Stimulated activated CD4-positive, alpha-beta T cell treated with anti-CD3 and anti-CD28 coated beads, Interleukin-15, amount 100 ng/mL, for 48 hours (primary cell): ENCODE data around the gene NOVA2.
"Not testable (repeated sequence)": the region's sequence is repeated elsewhere in the genome, so short reads cannot be mapped to it uniquely, and the experiment has no call there.

ENCODE experiments used
- DNase-seq, 2 donors: peaks; one replicate each; pipeline ENCODE4 v3.0.0-alpha.2; 2020; ENCODE audit warnings: low read depth in 2 of 2

NOVA2 gene

DNA sequence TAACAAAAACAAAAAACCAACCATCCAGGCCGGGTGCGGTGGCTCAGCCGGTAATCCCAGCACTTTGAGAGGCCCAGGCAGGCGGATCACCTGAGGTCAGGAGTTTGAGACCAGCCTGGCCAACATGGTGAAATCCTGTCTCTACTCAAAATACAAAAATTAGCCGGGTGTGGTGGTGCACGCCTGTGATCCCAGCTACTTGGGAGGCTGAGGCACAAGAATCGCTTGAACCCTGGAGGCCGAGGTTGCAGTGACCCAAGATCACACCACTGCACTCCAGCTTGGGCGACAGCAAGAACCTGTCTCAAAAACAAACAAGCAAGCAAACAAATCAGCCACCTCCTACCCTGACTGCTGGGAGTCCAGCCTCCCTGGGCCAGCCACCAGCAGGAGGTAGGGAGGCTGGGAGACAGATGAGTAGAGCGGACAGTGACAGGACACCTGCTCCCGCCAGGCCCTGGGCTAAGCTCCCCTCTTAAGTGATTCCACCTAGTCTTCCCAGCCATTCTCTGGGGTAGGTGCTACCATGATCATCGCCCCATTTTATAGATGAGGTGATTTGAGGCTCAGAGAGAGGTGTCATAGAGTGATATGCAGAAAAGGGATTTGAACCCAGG is 77.6 kb downstream of the NOVA2 start:
- DNase-seq: not testable (repeated sequence)

DNA sequence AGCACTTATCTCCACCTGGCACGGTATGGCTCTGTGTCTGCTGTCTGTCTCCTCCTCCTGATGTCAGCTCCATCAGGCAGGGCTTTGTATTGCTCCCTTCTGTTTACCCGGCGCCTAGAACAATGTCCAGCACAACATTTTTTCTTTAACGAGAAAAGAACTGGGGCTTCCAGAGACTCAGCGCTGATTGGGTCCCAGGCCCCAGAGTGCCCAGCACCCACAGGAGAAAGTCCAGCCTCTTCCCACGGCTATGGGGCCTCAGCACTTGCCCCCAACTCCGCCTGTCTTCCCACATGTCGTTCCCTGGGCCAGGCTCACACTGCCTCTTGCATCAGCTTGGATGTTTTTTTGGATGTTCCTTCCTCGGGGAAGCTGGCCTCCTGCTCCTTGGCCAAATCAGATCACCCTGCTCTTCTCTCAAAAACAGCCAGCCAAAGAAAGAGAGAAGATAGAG is 78.1 kb downstream of the NOVA2 start:
- DNase-seq: no peak

DNA sequence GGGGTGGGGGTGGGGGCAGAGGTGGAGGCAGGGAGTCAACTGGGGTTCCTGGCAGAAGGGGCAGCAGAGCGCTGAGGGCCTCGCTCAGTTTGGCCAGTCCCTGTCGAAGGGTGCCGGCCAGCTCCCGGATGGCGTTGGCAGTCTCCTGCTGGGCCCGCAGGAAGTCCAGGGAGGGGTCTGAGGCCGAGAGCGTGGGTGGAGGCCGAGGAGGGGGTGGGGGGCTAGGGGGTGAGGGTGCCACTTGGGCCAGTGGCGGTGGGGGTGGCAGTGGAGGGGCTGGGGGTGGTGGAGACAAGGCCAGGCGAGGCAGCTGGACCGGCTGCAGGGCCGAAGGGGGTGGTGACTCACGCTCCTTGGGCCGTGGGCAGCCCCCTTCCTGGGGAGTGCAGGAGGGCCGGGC is 82.8 kb downstream of the NOVA2 start:
- DNase-seq: no peak

DNA sequence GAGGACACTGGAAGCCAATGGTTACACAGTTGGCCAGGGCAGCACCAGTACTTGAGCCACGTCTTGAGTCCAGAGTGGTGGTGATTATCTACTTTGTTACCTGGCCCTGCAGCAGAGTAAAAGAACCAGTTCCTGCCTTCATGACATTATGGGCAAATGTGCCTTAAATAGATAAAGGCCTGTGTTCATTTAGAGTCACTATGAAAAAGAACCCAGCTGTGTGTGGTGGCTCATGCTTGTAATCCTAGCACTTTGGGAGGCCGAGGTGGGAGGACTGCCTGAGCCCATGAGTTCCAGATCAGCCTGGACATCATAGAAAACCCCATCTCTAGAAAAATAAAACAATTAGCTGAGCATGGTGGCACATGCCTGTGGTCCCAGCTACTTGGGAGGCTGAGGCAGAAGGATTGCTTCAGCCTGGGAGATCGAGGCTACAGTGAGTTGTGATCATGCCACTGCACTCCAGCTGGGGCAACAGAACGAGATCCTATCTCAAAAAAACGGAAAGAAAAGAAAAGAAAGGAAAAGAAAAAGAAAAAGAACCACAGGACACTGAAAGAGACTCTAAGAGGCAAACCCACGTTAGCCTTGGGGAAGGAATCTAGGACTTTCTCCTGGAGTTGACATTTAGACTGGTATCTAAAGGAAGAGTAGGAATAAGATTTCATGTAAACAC is 84.3 kb downstream of the NOVA2 start:
- DNase-seq: no peak

DNA sequence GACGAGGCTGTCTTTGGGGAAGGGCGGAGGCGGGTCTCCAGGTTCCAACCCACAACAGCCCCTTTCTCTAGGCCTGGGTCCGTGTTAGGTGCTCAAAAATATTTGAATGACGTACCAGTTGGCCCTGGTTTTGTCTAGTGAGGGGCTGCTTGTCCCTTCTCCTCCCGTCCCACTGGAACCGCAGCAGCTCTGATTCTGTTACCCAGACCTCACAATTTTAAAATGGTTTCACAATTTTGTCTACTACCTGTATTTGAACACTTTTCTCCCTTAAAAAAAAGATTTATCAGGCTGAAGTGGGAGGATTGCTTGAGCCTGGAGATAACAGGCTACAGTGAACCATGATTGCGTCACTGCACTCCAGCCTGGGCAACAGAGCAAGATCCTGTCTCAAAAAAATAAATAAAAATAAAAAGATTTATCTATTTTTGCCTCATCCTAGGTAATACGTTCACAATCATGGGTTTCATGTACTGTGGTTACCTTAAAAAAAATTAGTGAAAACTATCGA is 86.4 kb downstream of the NOVA2 start:
- DNase-seq: no peak

DNA sequence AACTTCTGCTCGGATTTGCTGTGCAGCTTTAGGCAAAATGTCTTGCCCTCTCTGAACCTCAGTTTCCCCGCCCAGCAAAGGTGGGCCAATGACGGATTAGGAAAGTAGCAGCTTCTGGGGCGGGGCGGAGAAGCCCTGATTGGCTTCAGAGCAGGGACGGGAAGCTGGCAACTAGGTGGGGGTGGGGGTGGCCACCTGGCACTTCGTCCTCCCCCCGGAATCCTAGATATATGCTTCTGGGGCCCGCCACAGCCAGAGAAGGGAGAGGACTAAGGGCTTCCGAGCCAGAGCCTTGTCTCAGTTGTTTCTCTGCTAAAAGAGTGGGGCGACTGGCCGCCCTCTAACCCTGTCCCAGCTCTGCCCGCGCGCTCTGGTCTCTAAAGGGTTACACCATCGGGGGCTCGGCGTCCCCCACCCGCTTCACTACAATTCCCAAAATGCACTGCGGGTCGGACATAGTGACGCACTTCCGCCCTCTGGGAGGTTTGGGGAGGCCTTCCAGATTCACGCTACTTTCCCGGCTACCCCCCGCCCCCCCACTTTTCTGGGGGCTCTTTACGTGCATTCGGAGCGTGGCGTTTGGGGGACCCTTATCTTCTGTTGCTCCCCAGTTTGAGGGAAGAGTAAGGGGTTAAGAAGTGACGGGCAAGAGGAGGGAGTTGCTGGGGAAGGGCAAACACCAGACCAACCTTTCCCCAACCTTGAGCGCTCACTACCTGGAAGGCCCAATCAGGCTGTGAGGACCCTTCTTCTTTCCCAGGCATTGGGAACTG is 87.1 kb downstream of the NOVA2 start:
- DNase-seq: peak; percentile 83 to 85

DNA sequence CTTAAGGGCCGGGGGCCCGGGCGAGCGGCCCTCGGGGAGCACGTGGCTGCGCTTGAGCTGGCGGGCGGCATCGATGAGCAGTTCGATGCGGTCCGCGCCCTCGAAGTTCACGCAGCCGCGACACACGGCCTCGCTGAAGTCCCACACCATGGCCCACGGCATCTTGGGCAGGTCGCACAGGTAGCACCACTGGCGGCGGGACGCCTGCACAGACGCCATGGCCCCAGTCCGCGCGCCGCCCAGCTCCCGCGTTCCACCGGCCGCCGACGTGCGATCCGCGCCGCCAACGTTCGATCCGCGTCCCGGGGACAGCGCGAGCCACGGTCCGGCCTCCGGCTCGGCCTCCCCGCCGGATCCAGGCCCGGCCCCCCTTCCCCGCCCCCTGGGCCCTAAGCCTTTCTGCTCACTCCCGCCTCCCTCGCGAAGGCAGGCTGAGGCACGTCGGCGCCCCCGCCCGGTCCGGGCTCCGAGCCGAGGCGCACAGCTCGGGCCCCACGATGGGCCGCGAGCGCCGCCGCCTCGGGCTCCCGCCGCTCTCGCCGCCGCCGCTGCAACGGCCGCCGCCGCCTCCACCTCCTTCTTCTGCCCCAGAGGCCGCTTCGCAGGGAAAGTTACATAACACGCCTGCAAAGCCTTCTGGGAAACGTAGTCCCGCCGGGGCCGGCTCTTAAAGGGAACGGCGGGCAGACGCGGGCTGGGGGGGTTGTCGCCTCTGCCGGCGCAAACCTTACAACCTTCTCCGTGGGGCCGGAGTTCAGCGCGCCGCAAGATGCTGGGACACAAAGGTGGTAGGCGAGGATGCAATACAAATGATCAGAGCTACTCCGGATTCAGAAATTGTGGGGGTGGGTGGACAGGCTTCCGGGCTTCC is 87.9 kb downstream of the NOVA2 start, which contains the start of gene IRF2BP1:
TSS of gene IRF2BP1 (minus strand) at position 586 of the 871 bp plus-strand sequence. CDS start at position 219, 367 bp downstream.
- DNase-seq: peak; percentile 83 to 85

DNA sequence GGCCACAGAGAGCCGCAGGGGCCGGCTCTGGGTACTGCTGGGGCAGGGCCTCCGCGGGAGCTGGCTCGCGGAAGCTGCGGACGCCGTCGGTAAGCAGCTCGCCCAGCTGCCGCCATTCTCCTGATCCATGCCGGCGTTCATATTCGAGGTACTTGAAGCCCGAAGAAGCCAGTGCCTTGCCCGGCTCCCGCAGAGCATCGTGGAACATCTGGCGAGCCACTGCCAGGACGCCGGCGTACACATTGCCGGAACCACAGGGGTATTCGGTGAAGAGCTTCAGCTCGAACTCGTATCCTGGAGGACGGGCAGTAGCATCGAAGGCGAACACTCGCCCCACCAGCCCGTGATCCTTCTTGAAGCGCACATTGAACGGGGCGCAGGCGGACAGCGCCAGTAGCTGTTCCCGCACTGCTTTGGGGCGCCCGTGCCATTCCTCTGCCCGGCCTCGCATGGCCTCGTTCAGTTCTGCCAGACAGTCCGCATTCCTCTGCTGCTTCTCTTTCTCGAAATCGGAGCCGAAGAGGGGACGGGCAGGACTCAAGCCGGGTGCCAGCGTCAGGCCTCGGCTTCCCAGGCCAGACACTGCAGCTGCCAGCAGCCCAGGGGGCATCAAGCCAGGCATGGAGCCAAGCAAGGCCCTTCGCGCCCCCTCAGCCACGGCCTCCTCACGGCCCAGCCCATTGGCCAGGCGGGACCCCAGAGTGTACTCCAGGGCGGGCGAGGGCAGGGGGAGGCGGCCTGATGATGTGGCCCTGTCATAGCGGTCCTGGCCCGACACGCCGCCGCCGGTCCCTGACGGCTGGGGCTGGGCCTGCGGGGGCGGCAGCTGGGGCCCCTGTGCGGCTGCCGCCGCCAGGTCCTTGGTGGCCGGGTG is 88.7 kb downstream of the NOVA2 start:
- DNase-seq: no peak

DNA sequence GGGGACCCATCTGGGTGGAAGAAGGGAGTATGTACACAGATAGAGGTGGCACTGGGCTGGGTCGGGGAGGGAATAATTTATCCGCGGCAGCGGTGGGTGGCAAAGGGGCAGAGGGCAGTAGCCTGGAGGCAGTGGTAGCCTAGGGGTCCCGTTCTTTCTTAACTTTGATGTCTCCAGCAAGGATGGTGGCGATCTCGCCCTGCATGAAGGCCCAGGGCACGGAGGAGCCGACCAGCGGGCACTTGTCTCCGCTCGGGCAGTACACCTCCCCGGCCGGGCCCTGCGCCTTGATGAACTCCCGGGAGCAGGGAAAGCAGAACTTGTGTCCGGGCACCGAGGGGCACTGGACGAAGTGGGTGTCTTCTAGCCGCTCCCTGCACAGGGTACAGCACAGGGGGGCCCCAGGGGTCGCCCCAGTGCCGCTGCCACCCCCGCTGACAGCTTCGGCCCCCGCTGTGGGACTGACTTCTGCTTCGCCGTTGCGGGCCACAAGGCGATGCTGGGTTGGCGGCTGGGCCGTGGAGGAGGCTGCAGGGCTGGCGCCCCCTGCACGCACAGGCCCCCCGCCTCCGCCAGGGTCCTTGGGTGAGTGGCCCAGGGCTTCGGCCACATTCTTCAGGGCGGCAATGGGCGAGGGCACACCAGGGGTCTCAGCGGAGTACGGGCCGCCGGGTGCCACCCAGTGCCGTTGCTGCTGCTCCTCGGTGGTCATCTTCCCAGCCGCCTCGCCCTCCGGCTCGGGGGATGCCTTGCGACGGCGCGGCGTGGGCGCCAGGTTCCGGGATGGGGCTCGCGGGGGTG is 89.6 kb downstream of the NOVA2 start:
- DNase-seq: no peak
